HG03097 (cell line): ENCODE data around the gene CNKSR2.

ENCODE experiments used
- ATAC-seq: cut with Tn5 transposase; IDR thresholded peaks from one replicate; pipeline ENCODE4 v1.9.1; 2021; ENCODE audit not compliant: unreplicated experiment, low FRiP score

CNKSR2 gene

GRCh38 chrX:21590012-21590776 lies 216.0 kb downstream of the CNKSR2 start:
- no peak for ATAC-seq

DNA sequence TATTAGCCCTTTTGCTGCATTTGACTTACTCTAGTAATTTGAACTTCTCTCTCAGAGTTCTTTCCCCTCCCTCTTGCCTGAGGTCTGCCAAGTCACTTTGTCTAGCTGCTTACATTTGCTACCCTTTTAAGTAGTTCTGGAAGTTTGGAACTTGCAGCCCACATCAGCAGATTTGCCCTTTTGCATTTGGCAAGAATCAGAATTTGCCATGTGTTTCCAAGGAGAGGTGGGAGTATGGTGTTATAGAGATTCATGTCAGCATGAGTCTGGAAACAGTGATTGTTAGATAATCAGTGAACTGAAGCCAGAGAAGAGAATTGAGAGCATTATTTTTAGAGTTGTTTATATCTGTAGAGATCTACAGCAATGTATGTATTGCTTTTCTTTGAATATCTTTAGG lies 231.8 kb downstream of the CNKSR2 start:
- no peak for ATAC-seq

DNA sequence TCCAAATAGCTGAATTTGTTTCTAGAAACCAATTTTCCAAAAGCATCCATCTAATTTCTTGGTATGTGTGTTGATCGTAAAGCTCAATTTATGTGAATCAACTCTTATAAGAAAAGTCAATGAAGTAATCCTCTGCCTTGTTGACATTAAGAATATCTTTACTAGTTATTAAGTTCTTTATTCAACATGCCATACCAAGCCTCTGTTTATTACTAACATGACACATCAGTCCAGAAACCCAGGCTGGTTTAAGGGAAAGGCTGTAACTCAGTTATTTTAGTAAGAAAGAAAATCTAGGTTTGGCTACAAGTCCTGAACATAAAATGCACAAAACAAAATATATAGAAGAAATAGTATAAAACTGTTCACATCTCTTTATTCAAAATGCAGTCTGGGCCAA lies 235.9 kb downstream of the CNKSR2 start:
- no peak for ATAC-seq

DNA sequence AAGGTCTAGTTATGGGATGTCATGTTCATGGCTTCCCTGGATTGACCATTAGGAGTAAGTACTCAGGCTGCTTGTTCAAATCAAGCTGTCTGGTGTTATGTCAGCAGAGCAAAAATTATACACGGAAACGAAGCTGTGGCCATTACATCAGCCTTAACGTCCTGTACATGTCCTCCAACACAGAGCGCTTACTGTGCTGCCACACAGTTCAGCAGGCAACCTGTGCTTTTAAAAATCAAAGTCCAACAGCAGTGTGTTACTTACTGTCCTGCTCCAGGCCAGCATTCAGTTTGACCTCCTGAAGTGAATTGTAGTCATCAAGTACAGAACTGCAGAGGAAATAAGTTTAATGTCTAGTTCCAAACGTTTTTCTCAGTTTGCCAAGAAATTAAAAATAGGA lies 237.9 kb downstream of the CNKSR2 start:
- no peak for ATAC-seq

DNA sequence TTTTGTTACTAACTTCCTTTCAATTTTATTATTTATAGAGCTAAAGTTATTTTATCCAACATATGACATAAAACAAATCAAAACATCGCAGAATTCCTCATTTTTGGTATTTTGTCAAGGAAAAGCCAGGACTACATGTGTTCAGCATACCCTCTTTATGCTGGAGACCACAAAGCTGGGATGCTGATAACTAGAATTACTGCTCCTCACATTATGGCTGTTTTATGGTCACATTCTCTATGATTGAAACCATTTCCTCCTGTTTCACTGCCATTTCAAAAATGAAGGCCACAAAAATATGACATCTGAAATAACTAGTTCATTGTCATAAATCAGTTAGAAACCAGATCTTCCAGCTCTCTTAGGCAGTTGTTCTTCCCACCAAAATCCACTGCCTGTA lies 242.2 kb downstream of the CNKSR2 start:
- ATAC-seq = no peak

GRCh38 chrX:21620234-21620633 lies 246.0 kb downstream of the CNKSR2 start:
- ATAC-seq = no peak

DNA sequence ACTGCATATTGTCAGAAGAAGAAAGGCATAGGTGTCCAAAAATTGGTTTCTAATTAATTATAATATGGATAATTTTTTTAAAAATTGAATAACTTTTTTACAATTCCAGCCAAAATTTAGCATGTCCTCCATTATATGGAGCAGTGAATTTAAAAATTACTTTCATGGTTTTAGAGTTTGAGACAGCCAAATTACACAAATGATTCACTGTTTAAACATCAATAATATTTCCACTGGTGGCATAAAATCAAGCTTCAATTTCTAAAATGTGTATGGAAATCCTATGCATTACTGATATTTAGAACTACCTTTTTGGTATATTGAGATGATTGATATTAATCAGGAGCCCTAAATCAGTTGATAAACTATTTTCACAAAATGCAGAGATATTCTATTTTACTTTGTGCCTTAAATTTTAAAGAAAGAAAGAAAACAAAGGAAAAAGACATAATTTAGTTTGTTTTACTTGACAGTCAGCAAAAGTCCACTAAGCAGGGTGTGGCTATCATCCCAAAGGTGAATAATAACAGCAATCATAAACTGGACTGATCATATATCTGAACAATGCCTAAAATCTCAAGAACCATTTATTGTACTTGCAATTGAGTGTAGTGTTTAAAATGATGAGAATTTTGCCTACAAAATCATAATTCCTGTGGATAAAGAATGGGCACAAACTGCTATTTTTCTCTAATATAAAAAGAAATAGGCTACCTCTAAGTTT lies 249.7 kb downstream of the CNKSR2 start:
- no peak for ATAC-seq

DNA sequence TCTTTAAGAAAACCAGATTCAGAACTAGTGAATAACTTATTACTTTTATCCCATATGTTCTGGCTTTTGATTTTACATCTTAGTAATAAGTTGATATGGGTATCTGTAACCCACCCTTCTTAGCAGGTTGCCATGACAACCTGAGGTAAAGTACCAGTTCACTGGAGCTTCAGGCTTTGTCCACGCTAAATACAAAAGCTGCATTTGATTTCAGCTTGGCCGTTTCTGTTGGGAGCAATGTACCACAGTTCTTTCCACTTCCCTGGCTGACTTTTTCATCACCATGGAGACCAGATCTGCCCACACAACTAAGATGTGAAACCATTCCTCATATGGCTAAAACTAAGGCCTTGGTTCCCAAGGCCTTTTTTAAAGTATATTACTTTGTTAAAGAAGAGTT lies 257.8 kb downstream of the CNKSR2 start:
- ATAC-seq = no peak

GRCh38 chrX:21638311-21638710 lies 264.1 kb downstream of the CNKSR2 start:
- ATAC-seq = no peak

- ATAC-seq = no peak
These were observed 265.6 kb downstream of the CNKSR2 start for GRCh38 chrX:21639775-21640174.

DNA sequence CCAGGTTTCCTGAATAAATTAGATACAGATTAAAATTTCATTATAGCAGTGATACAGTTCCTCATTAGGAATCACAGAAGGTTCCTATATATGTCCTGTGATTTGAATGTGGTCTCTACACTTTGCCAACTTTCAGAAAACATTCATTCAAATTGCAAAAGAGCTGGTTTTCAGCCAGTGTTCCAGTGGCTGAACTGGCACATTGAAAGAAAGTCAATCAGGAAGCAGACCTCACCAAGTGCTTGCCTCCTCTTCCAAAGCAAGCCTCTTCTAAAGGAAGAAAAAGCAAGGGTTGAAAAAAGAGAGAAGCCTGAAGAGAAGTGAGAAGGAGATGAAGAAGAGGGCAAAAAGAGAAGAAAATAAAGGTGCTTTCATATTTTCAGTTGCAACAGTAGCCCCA lies 271.2 kb downstream of the CNKSR2 start:
- ATAC-seq = no peak

DNA sequence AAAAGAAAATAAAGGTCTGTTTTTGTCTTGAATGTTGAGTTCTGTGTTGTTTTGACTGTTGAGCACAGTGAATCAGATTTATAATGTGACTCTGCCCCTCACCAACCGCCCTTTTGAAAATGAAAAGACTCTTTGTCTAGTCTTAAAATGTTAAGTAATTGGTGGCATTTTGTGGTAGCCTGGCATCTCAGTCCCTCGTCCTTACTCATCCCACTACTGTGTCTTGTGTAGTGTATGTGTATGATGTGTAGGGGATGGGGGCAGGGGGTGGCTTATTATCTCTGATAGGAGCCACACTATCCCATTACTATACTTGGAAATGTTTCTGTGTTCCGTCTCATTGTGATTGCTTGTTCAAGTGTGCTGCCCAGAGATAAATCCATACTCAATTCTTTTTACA lies 271.7 kb downstream of the CNKSR2 start:
- no peak for ATAC-seq

GRCh38 chrX:21655901-21656586 lies 281.8 kb downstream of the CNKSR2 start:
- no peak for ATAC-seq

DNA sequence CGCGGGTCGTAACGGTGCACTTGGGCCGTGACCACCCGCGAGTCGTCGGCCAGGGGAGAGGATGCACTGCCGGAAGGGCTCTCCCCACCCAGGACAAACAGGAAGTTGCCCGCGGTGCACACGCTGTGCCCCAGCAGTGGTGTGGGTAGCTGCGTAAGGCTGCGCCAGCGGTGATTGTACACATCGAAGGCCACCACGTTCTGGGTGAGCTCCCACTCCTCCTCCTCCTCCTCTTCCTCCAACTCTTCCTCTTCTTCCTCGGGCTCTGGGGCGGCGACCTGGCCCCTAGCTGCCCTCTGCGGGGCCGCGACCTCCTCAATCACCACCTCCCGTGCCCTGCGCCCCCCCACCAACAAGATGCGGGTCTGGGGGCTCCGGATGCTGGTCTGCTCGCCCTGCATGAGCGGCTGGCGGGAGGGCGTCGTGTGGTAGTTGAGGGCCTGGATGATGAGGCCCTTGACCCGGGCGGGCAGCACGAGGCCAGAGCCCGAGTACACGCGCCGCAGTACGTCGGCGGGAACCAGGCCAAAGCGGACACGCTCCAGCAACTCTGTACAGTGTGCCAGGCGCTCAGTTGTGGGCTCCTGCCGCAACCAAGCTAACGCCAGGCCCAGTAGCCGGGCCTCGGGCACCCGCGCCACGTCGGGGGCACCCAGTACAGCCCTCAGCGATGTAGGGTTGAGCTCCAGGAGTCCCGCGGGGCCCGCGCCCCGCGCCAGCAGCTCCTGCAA lies 282.5 kb downstream of the CNKSR2 start:
- ATAC-seq = no peak

DNA sequence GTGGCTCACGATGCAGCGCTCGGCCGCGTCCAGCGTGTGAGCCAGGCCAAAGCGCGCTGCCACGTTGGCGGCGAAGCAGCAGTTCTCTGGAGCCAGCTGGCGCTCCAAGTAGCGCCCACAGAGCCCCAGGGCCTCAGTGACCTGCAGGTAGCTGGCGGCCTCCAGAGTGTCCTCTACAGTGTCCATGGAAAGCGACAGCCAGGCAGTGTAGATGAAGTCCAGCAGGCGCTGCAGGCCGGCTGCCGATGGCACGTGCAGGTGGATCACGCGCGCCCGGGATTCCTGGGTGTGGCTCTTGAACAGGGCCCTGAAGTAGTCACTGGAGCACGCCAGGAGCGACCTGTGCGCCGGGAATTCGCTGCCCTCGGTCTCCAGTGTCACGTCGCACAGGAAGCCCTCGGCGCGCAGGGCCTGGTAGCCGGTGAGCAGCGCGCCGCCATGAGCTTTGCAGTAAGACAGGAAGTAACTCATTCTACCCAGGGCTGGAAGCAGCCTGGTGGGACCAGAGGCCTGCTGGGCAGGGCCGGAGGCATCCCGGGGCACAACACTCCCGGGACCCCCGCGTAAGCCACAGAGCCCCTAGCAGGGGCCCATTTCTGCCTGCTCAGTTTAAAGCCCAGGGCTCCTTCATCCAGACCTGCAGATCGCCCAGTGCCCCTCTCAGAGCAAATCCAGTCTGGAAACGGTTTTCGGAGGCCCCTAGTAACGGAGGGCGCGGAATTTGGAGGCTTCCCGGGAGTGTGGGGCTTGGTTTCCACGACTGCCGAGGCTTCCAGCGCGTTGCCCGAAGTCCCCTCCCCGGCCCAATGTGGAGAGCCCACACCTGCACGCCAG lies 283.3 kb downstream of the CNKSR2 start:
- ATAC-seq = no peak

DNA sequence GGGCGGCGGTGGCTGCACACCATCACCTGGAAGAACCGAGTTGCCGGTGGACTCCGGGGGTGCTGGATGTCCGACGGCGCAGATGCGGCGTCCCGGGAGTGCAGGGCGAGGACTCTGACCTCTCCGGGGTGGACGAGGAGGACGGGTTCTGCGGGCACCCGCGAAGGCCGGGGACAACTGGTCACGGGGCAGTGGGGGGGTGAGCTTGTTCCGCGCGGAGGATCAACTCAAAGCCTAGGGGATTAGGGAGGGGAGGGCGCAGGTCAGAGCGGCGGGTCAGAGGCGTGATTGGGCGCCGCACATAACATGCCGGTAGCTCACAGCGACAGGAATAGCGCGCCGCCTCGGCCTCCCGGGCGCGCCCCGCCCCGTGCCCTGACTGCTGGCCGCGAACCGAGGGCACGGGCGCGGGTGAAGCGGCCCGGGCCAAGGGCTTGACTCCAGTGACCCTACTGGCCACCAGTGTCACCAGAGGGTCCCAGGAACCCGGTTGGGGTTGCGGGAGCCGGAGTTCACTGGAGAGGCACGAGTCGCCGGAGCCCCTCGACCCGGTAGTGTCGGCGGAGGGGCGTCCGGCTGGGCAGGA lies 284.0 kb downstream of the CNKSR2 start, which contains the start of gene KLHL34:
KLHL34 (minus strand) TSS at position 179 of the 586 bp plus-strand sequence. CDS start 542 bp downstream, outside the sequence.
- ATAC-seq = no peak

DNA sequence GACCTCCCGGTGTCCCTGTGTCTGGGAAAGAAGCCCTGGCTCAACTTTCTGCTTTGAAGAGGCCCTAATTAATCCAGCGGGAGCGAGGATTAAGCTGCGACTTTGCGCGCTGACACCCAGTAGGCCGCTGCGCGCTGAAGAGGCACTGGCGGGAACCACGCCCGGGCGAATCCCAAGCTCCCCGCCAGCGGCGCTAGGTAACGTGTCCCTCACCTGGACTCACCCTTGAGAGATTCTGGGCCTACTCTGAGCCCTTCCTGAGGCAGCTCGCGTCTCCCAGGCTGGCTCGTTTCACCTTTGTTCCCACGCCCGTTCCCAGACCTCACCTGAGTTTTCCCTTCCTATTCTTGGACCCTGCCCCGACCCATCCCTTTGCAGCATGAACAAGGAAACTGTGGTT lies 284.5 kb downstream of the CNKSR2 start:
- ATAC-seq = no peak

- ATAC-seq = no peak
These were observed 285.1 kb downstream of the CNKSR2 start for GRCh38 chrX:21659320-21659719.

GRCh38 chrX:21660156-21660555 lies 285.9 kb downstream of the CNKSR2 start:
- ATAC-seq = no peak

GRCh38 chrX:21661316-21661715 lies 287.1 kb downstream of the CNKSR2 start:
- ATAC-seq = no peak
